ENCODE results near the gene C22orf39.
"Not testable (repeated sequence)": the region's sequence is repeated elsewhere in the genome, so short reads cannot be mapped to it uniquely, and the experiment has no call there.

The C22orf39 gene

DNA sequence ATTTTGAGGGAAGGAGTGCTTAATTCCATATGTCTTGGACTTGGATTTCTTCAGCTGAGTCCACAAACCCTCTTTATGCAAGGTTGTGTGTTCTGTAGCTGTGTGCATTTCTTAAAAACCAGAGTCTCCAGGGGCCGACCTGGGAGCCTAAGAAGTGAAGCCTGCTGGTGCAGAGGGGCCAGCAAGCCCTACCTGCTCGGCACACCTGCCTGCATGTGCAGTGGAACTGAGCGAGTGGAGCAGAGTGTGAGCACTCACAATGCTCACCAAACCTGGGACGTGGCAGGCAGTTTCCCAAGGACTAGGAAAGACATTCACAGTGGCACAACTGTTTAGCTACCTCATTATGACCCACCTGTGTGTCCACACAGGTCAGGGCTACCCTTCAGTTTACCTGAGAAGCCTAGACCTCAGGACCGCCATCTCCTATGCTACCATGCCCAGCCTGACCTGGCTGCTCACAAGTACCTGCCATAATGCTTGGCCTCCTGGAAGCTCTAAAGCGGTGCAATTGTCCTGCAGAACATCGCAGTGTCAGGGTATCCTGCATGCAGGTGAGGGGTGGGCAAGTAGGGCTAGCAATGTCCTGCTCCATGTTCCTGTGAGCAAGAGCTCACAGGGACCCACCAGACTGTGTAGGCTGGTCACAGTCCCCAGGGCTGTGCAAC lies 3.8 kb downstream of the C22orf39 start:
- DNase-seq = no peak
- H3K4me3 ChIP-seq (ENCODE audit: low read depth, low read length) = no peak overlapping the region
- H3K27me3 ChIP-seq (ENCODE audit: insufficient read depth, low read depth, severe bottlenecking) = no peaks in the 10 kb centered on the region
- H3K27ac ChIP-seq = no peak overlapping the region
- peaks cover 52% of the 10 kb centered on the region for H3K36me3 ChIP-seq
- H3K9me3 ChIP-seq (ENCODE audit: severe bottlenecking) = no peaks in the 10 kb centered on the region
- TF ChIP-seq CTCF (IDR thresholded peaks at IDR 0.05; ENCODE audit: low read depth, low read length) = no peak

DNA sequence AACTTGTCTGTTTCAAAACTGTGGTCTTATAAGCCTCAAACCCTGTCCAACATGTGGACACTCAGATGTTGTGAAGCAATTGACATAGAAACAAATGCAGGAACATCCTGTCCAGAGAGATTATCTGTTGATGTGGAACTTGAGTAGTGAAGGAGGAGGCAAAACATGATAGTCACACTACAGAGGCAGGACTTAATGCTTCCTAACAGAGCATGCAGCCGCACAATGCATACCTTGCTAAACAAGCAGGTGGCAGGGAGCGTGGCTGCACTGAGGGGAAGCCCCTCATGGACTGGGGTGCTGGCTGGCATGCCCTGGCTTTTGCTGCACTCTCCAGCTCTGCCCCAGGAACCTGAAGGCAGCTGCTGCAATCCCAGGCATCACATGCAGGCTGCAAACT lies 5.3 kb downstream of the C22orf39 start:
- no peak for TF ChIP-seq CTCF (IDR thresholded peaks at IDR 0.05; ENCODE audit: low read depth, low read length)
- H3K9me3 ChIP-seq (ENCODE audit: severe bottlenecking) = peaks cover 3% of the 10 kb centered on the region
- no peak overlapping the region for H3K4me3 ChIP-seq (ENCODE audit: low read depth, low read length)
- peaks cover 51% of the 10 kb centered on the region for H3K36me3 ChIP-seq
- no peaks in the 10 kb centered on the region for H3K27me3 ChIP-seq (ENCODE audit: insufficient read depth, low read depth, severe bottlenecking)
- no peak for DNase-seq
- no peak overlapping the region for H3K27ac ChIP-seq

- H3K27me3 ChIP-seq (ENCODE audit: insufficient read depth, low read depth, severe bottlenecking) = no peaks in the 10 kb centered on the region
- peaks cover 3% of the 10 kb centered on the region for H3K9me3 ChIP-seq (ENCODE audit: severe bottlenecking)
- H3K4me3 ChIP-seq (ENCODE audit: low read depth, low read length) = no peak overlapping the region
- H3K27ac ChIP-seq = no peak overlapping the region
- DNase-seq = no peak
- peaks cover 55% of the 10 kb centered on the region for H3K36me3 ChIP-seq
- TF ChIP-seq CTCF (IDR thresholded peaks at IDR 0.05; ENCODE audit: low read depth, low read length) = no peak
Observed at GRCh38 chr22:19440411-19441195, 6.9 kb downstream of the C22orf39 start.

GRCh38 chr22:19438298-19438697 lies 9.2 kb downstream of the C22orf39 start:
- no peak for DNase-seq
- peaks cover 50% of the 10 kb centered on the region for H3K36me3 ChIP-seq
- TF ChIP-seq CTCF (IDR thresholded peaks at IDR 0.05; ENCODE audit: low read depth, low read length) = no peak
- H3K27me3 ChIP-seq (ENCODE audit: insufficient read depth, low read depth, severe bottlenecking) = no peaks in the 10 kb centered on the region
- peaks cover 3% of the 10 kb centered on the region for H3K9me3 ChIP-seq (ENCODE audit: severe bottlenecking)
- H3K4me3 ChIP-seq (ENCODE audit: low read depth, low read length) = no peak overlapping the region
- no peak overlapping the region for H3K27ac ChIP-seq

DNA sequence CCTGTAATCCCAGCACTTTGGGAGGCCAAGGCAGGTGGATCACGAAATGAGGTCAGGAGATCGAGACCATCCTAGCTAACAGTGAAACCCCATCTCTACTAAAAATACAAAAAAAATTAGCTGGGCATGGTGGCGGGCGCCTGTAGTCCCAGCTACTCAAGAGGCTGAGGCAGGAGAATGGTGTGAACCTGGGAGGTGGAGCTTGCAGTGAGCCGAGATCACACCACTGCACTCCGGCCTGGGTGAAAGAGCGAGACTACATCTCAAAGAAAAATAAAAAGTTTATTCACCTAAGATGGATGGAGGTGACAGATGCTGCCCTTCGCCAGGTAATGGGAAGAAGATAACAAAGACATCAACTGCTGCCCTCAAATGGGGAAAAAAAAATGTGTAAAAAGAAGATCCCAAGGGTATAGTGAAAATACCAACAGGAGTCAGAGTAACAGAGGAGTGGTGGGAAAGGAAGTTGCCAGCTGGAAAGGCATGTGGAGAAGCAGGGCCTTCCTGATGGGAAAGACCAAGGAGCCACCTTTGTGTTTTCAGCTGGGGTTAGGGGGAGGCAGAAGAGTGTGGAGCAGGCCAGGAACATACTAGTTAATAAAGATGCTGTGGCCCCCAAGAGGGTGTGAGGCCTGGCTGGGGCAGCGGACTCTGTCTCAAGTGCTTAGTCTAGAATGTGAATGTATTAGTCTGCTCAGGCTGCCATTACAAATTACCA lies 10.9 kb downstream of the C22orf39 start:
- DNase-seq; H3K27me3 ChIP-seq (ENCODE audit: insufficient read depth, low read depth, severe bottlenecking); H3K27ac ChIP-seq; H3K9me3 ChIP-seq (ENCODE audit: severe bottlenecking); H3K4me3 ChIP-seq (ENCODE audit: low read depth, low read length): not testable (repeated sequence)
- peaks cover 42% of the 10 kb centered on the region for H3K36me3 ChIP-seq
